ENCODE measurements around the gene TAS2R19. TPM values are rescaled to one million over a fixed set of nuclear protein-coding genes. Genes with fewer than 3 reads are reported as not detected.
"Not testable (repeated sequence)": the region's sequence is repeated elsewhere in the genome, so short reads cannot be mapped to it uniquely, and the experiment has no call there.

TAS2R19 gene
- total RNA-seq, 1 donor from 2014 or later = not detected

DNA sequence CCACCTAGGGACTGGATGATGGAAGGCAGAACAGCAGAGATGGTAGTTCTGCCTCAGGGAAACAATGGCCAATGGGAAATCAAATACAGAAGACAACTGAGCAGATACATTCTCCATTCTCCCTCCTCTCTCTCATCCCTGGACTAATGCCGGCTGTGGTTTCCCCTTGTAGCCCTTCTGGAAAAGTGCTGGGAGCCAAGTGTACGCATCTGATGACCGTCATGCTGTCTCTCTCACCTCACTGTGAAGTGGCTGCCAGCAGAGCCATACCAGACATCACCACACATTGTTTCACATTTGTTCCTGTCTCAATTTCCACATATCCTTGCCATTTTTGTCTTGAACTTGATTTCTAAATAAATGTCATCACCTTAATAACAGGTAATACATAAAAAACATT, 36.6 kb upstream of the TAS2R19 start:
- no peak for DNase-seq (ENCODE audit: low read depth)
- no peak overlapping the region for H3K4me3 ChIP-seq (ENCODE audit: low read depth, low read length)
- TF ChIP-seq, protein P1, sequence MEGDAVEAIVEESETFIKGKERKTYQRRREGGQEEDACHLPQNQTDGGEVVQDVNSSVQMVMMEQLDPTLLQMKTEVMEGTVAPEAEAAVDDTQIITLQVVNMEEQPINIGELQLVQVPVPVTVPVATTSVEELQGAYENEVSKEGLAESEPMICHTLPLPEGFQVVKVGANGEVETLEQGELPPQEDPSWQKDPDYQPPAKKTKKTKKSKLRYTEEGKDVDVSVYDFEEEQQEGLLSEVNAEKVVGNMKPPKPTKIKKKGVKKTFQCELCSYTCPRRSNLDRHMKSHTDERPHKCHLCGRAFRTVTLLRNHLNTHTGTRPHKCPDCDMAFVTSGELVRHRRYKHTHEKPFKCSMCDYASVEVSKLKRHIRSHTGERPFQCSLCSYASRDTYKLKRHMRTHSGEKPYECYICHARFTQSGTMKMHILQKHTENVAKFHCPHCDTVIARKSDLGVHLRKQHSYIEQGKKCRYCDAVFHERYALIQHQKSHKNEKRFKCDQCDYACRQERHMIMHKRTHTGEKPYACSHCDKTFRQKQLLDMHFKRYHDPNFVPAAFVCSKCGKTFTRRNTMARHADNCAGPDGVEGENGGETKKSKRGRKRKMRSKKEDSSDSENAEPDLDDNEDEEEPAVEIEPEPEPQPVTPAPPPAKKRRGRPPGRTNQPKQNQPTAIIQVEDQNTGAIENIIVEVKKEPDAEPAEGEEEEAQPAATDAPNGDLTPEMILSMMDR (conservative IDR thresholded peaks at IDR 0.05; ENCODE audit: low read depth, low read length) = no peak

DNA sequence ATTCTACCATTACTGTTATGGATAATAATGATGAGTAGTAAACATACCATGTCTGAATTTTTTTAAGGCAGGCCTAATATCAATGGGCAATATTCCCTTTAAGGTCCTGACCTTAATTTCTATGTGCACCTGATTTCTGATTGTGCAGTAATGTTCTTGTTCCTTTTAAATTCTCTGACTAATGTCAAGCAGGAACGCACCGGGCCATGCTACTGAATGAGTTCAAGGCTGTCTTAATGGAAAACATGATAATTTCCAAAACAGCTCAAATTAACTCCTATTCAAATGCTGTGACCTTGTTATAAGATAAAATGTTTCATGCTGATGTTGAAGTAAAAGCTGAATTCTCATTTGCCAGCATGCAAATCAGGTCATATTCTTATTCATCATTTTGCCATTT, 32.9 kb upstream of the TAS2R19 start:
- DNase-seq (ENCODE audit: low read depth) = no peak
- H3K4me3 ChIP-seq (ENCODE audit: low read depth, low read length) = no peak overlapping the region
- TF ChIP-seq, protein P1 (conservative IDR thresholded peaks at IDR 0.05; ENCODE audit: low read depth, low read length) = no peak

- DNase-seq (ENCODE audit: low read depth) = not testable (repeated sequence)
These were observed 27.5 kb upstream of the TAS2R19 start for GRCh38 chr12:11049806-11050531.

GRCh38 chr12:11041366-11041765, 18.9 kb upstream of the TAS2R19 start:
- not testable (repeated sequence) for H3K4me3 ChIP-seq (ENCODE audit: low read depth, low read length); DNase-seq (ENCODE audit: low read depth)

More at GRCh38 chr12:11049806-11050531, 27.5 kb upstream of the TAS2R19 start:
- H3K4me3 ChIP-seq (ENCODE audit: low read depth, low read length) = not testable (repeated sequence)

GRCh38 chr12:11040162-11040561, 17.7 kb upstream of the TAS2R19 start:
- H3K4me3 ChIP-seq (ENCODE audit: low read depth, low read length) = no peak overlapping the region
- DNase-seq (ENCODE audit: low read depth) = no peak
- TF ChIP-seq, protein P1 (conservative IDR thresholded peaks at IDR 0.05; ENCODE audit: low read depth, low read length) = no peak

GRCh38 chr12:11039171-11039570, 16.8 kb upstream of the TAS2R19 start:
- H3K4me3 ChIP-seq (ENCODE audit: low read depth, low read length) = no peak overlapping the region
- DNase-seq (ENCODE audit: low read depth) = no peak
- TF ChIP-seq, protein P1 (conservative IDR thresholded peaks at IDR 0.05; ENCODE audit: low read depth, low read length) = no peak

- not testable (repeated sequence) for DNase-seq (ENCODE audit: low read depth); H3K4me3 ChIP-seq (ENCODE audit: low read depth, low read length)
These were observed 11.5 kb upstream of the TAS2R19 start for GRCh38 chr12:11033959-11034358.

- no peak for DNase-seq (ENCODE audit: low read depth)
- H3K4me3 ChIP-seq (ENCODE audit: low read depth, low read length) = no peak within 1 kb of the TSS
- TF ChIP-seq, protein P1 (conservative IDR thresholded peaks at IDR 0.05; ENCODE audit: low read depth, low read length) = no peak
These were observed 8.9 kb upstream of the TAS2R19 start, which contains the start of gene TAS2R31 for GRCh38 chr12:11031307-11031706. Gene TAS2R31, minus strand, starts transcription at chr12:11031407. Its CDS starts 72 bp downstream, at chr12:11031335.
